Ovary (tissue), 9 donors: ENCODE data around the gene SYK. TPM values are rescaled to one million over a fixed set of nuclear protein-coding genes. Genes with fewer than 3 reads are reported as not detected.

Experiments used
- DNase-seq, 5 donors: peaks; one replicate each; pipeline ENCODE4 v3.0.0-alpha.2; 2019 to 2020
- H3K27ac ChIP-seq, 2 donors: fragments of 200-600 bp; one replicate each; pipeline versions ENCODE4 v1.5.1 to v1.8.0; 2019 to 2022
- H3K27me3 ChIP-seq: fragments of 200-600 bp; one replicate; pipeline ENCODE4 v1.8.0; 2022
- H3K36me3 ChIP-seq: fragments of 200-600 bp; sonication (generic); one replicate; pipeline ENCODE4 v1.5.1; 2019
- H3K4me1 ChIP-seq: one replicate; pipeline ENCODE4 v1.8.1; 2013; ENCODE audit warnings: mild to moderate bottlenecking, moderate library complexity; ENCODE audit not compliant: insufficient read depth
- H3K4me3 ChIP-seq: fragments of 200-600 bp; sonication (generic); one replicate; pipeline ENCODE4 v1.5.1; 2017
- H3K9me3 ChIP-seq, 2 donors: fragments of 200-600 bp in 1 of 2; sonication (generic) in 1 of 2; one replicate each; pipeline versions ENCODE4 v1.5.1 to v1.8.1; 2013 to 2019; ENCODE audit warnings: mild to moderate bottlenecking in 1 of 2, moderate library complexity in 1 of 2
- CTCF ChIP-seq, 3 donors: fragments of 450-650 bp in 2 of 3; fragments of 200-600 bp in 1 of 3; IDR thresholded peaks; one replicate each; pipeline versions ENCODE4 v1.5.1 to v1.8.0; 2016 to 2022; ENCODE audit warnings: antibody characterized with exemption in 3 of 3, mild to moderate bottlenecking in 1 of 3
- EP300 ChIP-seq: sonication (generic); formaldehyde crosslinking; IDR thresholded peaks from one replicate; pipeline ENCODE4 v1.6.1; 2017; ENCODE audit warnings: antibody characterized with exemption
- POLR2A ChIP-seq: fragments of 450-650 bp; IDR thresholded peaks from one replicate; pipeline ENCODE4 v1.6.1; 2017; ENCODE audit warnings: antibody characterized with exemption, mild to moderate bottlenecking, moderate library complexity
- WGBS, 3 donors: extraction: QIAGEN DNeasy Blood & Tissue Kit in 1 of 3; methylation state at CpG; one replicate each; pipeline versions ENCODE4 v1.1.5 to v1.1.7; 2013 to 2017; 5-methylcytosine and 5-hydroxymethylcytosine counted together
- intact Hi-C, 4 donors: fragments of 100-400 bp; cut with DNase I; formaldehyde crosslinking; loops; one replicate each; pipeline versions ENCODE4 v1.11.0 to v1.15.1; 2022 to 2023
- polyA plus RNA-seq, 2 donors: library from polyadenylated mRNA; stranded (reverse); fragments of 200-250 nt in 1 of 2; fragments of 350-450 nt in 1 of 2; fragmentation: Illumina TruSeq in 1 of 2; extraction: RNeasy Lipid Tissue Mini Kit (QIAGEN cat#74804) in 1 of 2; gene quantifications; one replicate each; pipeline ENCODE4 v1.2.3, GENCODE V29; 2013 to 2014
- total RNA-seq, 7 donors: library from RNA; depleted of rRNA in 2 of 7; stranded (reverse); fragments of >200 nt in 2 of 7; fragmentation: NEBNext Ultra II Directional in 3 of 7; extraction: Animal tissue kit (Norgen Biotek cat#: 25700) in 3 of 7; gene quantifications; one replicate each; pipeline versions ENCODE4 v1.1.0 to v1.2.4, GENCODE V29; 2016 to 2023
- donor health status: DM: no; HTN: no; CAD: no; lungs with moderate emphysema.
- donor health status: DM: no; HTN: no; CAD: no.
- donor health status: Bipolar disorder and iron deficiency.
- donor health status: DM: yes; HTN: yes; CAD: no.
- donor health status: DM: no; HTN: no; CAD: no.
- donor health status: DM: yes; HTN: yes; CAD: no.

SYK gene
- total and polyA plus RNA-seq, 9 donors: 1.4 to 12.0 (median 8.6) TPM

GRCh38 chr9:90890146-90890810, 88.7 kb downstream of the SYK start:
- H3K27me3 ChIP-seq: no peaks in the 10 kb centered on the region
- WGBS, 3 donors: 49 to 60% (median 50%) methylated on average over 10 of the region's 10 CpGs
- no peaks in the 10 kb centered on the region for H3K4me1 ChIP-seq
- no peaks in the 10 kb centered on the region for H3K9me3 ChIP-seq
- H3K36me3 ChIP-seq: no peaks in the 10 kb centered on the region
- H3K4me3 ChIP-seq: no peak overlapping the region
- H3K27ac ChIP-seq: no peak overlapping the region
- DNase-seq: no peak
- TF ChIP-seq CTCF (IDR thresholded peaks at IDR 0.05) (no peak), EP300 (no peak), POLR2A (no peak)
- intact Hi-C loops: no loop called here

- DNase-seq: no peak
- Histone ChIP-seq H3K27me3 (no peaks in the 10 kb centered on the region), H3K27ac (no peak overlapping the region), H3K36me3 (no peaks in the 10 kb centered on the region), H3K9me3 (no peaks in the 10 kb centered on the region), H3K4me1 (no peaks in the 10 kb centered on the region), H3K4me3 (no peak overlapping the region)
- WGBS, 3 donors: 83 to 90% (median 87%) methylated on average over 8 of the region's 8 CpGs
- intact Hi-C loops: no loop called here
- no peak for TF ChIP-seq POLR2A
- TF ChIP-seq CTCF (IDR thresholded peaks at IDR 0.05): no peak
- TF ChIP-seq EP300: no peak
Observed at GRCh38 chr9:90891308-90892040, 89.9 kb downstream of the SYK start.

- TF ChIP-seq POLR2A (no peak), EP300 (no peak), CTCF (IDR thresholded peaks at IDR 0.05) (no peak)
Observed at GRCh38 chr9:90892918-90893317, 91.3 kb downstream of the SYK start.

GRCh38 chr9:90893706-90894105, 92.1 kb downstream of the SYK start:
- Histone ChIP-seq H3K27me3 (no peaks in the 10 kb centered on the region), H3K4me3 (no peak overlapping the region), H3K36me3 (no peaks in the 10 kb centered on the region), H3K27ac (no peak overlapping the region), H3K9me3 (no peaks in the 10 kb centered on the region), H3K4me1 (no peaks in the 10 kb centered on the region)
- no peak for TF ChIP-seq CTCF (IDR thresholded peaks at IDR 0.05)
- TF ChIP-seq POLR2A: no peak
- TF ChIP-seq EP300: no peak
- WGBS, 3 donors: 76 to 94% (median 84%) methylated on average over 4 of the region's 4 CpGs
- DNase-seq: no peak
- intact Hi-C loops: no loop called here

More at GRCh38 chr9:90892918-90893317, 91.3 kb downstream of the SYK start:
- no peaks in the 10 kb centered on the region for H3K9me3 ChIP-seq
- no peaks in the 10 kb centered on the region for H3K27me3 ChIP-seq
- DNase-seq: no peak
- intact Hi-C loops: no loop called here
- H3K27ac ChIP-seq: no peak overlapping the region
- H3K4me1 ChIP-seq: no peaks in the 10 kb centered on the region
- no peak overlapping the region for H3K4me3 ChIP-seq
- H3K36me3 ChIP-seq: no peaks in the 10 kb centered on the region
- 57 to 73% (median 62%) methylated on average over 6 of the region's 6 CpGs for WGBS, 3 donors
